Trophoblast cell (in vitro differentiated cells and primary cell): Measurements from ENCODE around the gene SCART1.

Experiments used
- DNase-seq, 2 donors: peaks; one replicate each; pipeline ENCODE4 v3.0.0-alpha.2; 2016
- H2AFZ ChIP-seq: 2 replicates; pipeline ENCODE4 v1.6.1; 2013; ENCODE audit warnings: low read length, moderate library complexity, mild to moderate bottlenecking; ENCODE audit not compliant: insufficient read depth, poor library complexity
- H2AK5ac ChIP-seq: 2 replicates; pipeline ENCODE4 v1.6.1; 2013; ENCODE audit warnings: mild to moderate bottlenecking, low read length
- H2BK120ac ChIP-seq: 2 replicates; pipeline ENCODE4 v1.6.1; 2013; ENCODE audit warnings: low read length, mild to moderate bottlenecking, moderate library complexity; ENCODE audit not compliant: insufficient read depth, poor library complexity
- H2BK12ac ChIP-seq: 2 replicates; pipeline ENCODE4 v1.6.1; 2013; ENCODE audit warnings: mild to moderate bottlenecking, low read length, moderate library complexity
- H2BK5ac ChIP-seq: 2 replicates; pipeline ENCODE4 v1.6.1; 2013; ENCODE audit warnings: low read length, low read depth, moderate library complexity, mild to moderate bottlenecking; ENCODE audit not compliant: poor library complexity
- H3K14ac ChIP-seq: 2 replicates; pipeline ENCODE4 v1.6.1; 2013; ENCODE audit warnings: mild to moderate bottlenecking, low read length
- H3K18ac ChIP-seq: 2 replicates; pipeline ENCODE4 v1.6.1; 2013; ENCODE audit warnings: mild to moderate bottlenecking, low read length
- H3K23ac ChIP-seq: 2 replicates; pipeline ENCODE4 v1.6.1; 2013; ENCODE audit warnings: low read length
- H3K27ac ChIP-seq: 2 replicates; pipeline ENCODE4 v1.5.1; 2013; ENCODE audit warnings: low read depth, mild to moderate bottlenecking, inconsistent platforms, low read length, moderate library complexity
- H3K27me3 ChIP-seq: 2 replicates; pipeline ENCODE4 v1.6.1; 2013; ENCODE audit warnings: inconsistent platforms, mild to moderate bottlenecking, low read length, moderate library complexity; ENCODE audit not compliant: insufficient read depth
- H3K36me3 ChIP-seq, 2 experiments: 1 replicate in 1 of 2; 2 replicates in 1 of 2; pipeline ENCODE4 v1.6.1; 2013; ENCODE audit warnings: low read length in 2 of 2, mild to moderate bottlenecking in 2 of 2, moderate library complexity in 1 of 2; ENCODE audit not compliant: insufficient read depth in 2 of 2, control insufficient read depth in 1 of 2
- H3K4ac ChIP-seq: 2 replicates; pipeline ENCODE4 v1.6.1; 2013; ENCODE audit warnings: low read depth, mild to moderate bottlenecking, low read length, moderate library complexity
- H3K4me1 ChIP-seq, 2 experiments: 1 replicate in 1 of 2; 2 replicates in 1 of 2; pipeline ENCODE4 v1.6.1; 2013; ENCODE audit warnings: low read length in 2 of 2, mild to moderate bottlenecking in 2 of 2, moderate library complexity in 1 of 2; ENCODE audit not compliant: insufficient read depth in 2 of 2, control insufficient read depth in 1 of 2
- H3K4me2 ChIP-seq: 2 replicates; pipeline ENCODE4 v1.6.1; 2013; ENCODE audit warnings: inconsistent platforms, mild to moderate bottlenecking, low read length, moderate library complexity
- H3K4me3 ChIP-seq: 2 replicates; pipeline ENCODE4 v1.5.1; 2013; ENCODE audit warnings: mild to moderate bottlenecking, low read depth, low read length, inconsistent platforms
- H3K79me1 ChIP-seq: one replicate; pipeline ENCODE4 v1.6.1; 2013; ENCODE audit warnings: low read length
- H3K79me2 ChIP-seq: 2 replicates; pipeline ENCODE4 v1.6.1; 2013; ENCODE audit warnings: low read length, mild to moderate bottlenecking; ENCODE audit not compliant: control insufficient read depth, insufficient read depth, poor library complexity
- H3K9ac ChIP-seq: 2 replicates; pipeline ENCODE4 v1.6.1; 2013; ENCODE audit warnings: mild to moderate bottlenecking, low read length
- H3K9me3 ChIP-seq: 2 replicates; pipeline ENCODE4 v1.6.1; 2013; ENCODE audit warnings: low read depth, mild to moderate bottlenecking, control low read depth, inconsistent platforms, low read length; ENCODE audit not compliant: insufficient read depth
- H4K12ac ChIP-seq: 2 replicates; pipeline ENCODE4 v1.6.1; 2013; ENCODE audit warnings: low read depth, mild to moderate bottlenecking, low read length, moderate library complexity
- H4K8ac ChIP-seq: 2 replicates; pipeline ENCODE4 v1.6.1; 2013; ENCODE audit warnings: low read depth, mild to moderate bottlenecking, low read length, moderate library complexity
- H4K91ac ChIP-seq: one replicate; pipeline ENCODE4 v1.6.1; 2013; ENCODE audit warnings: low read depth, mild to moderate bottlenecking, low read length, moderate library complexity
- WGBS: extraction: QIAGEN DNeasy Blood & Tissue Kit; methylation state at CpG from one replicate; pipeline ENCODE4 v1.1.7; 2013; ENCODE audit warnings: missing lambda C conversion rate; ENCODE audit not compliant: insufficient read length, insufficient coverage; ENCODE audit errors: extremely low coverage; 5-methylcytosine and 5-hydroxymethylcytosine counted together

The SCART1 gene

DNA sequence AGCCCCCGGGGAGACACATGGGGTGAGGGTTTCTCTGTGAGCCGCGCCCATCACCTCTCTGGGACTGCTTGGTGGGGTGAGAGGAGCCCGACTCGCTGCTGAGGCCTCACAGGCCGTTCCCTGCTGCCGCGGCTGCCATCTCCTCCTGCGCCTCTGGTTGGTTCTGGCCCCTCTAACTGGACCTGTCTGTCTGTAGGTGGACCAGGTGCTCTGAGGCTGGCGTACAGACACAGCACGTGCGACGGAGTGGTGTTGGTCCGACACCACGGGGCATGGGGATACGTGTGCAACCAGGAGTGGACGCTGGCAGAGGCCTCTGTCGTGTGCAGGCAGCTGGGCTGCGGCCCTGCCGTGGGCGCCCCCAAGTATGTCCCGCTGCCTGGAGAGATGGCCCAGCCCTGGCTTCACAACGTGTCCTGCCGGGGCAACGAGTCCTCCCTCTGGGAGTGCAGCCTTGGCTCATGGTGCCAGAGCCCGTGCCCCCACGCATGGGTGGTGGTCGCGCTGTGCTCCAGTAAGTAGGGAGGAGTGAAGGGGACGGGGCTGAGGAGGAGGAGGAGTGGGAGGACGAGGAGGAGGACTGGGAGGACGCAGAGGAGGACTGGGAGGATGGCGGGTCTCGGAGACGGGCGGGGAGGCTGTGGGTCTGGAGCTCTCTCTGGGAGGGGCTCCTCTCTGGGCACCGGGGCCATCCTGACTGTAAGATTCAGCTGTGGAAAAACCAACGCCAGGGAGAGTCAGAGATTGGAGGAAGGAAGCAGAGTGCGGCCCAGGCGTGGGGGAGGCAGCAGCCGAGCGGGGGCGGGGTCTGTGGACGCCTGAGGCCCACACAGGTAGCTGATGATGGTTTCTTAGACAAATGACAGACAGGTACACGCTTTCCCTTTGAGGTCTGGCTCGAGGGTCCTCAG is 2.6 kb downstream of the SCART1 start:
- no peaks in the 10 kb centered on the region for H3K79me2 ChIP-seq
- no peak overlapping the region for H4K12ac ChIP-seq
- no peak overlapping the region for H2BK120ac ChIP-seq
- peaks cover 72% of the 10 kb centered on the region for H3K9me3 ChIP-seq
- H2AFZ ChIP-seq, result no peak overlapping the region
- no peaks in the 10 kb centered on the region for H3K27me3 ChIP-seq
- no peak overlapping the region for H2BK5ac ChIP-seq
- H2AK5ac ChIP-seq, result no peak overlapping the region
- H3K27ac ChIP-seq, result no peak overlapping the region
- no peak overlapping the region for H4K91ac ChIP-seq
- H3K9ac ChIP-seq, result no peak overlapping the region
- no CpG with 5 or more reads among the region's 46 CpGs for WGBS
- no peak overlapping the region for H3K14ac ChIP-seq
- no peak overlapping the region for H3K4me2 ChIP-seq
- H3K23ac ChIP-seq, result no peak overlapping the region
- no peaks in the 10 kb centered on the region for H3K36me3 ChIP-seq
- H3K4me1 ChIP-seq, result no peaks in the 10 kb centered on the region
- no peak overlapping the region for H3K4me3 ChIP-seq
- no peak overlapping the region for H2BK12ac ChIP-seq
- no peaks in the 10 kb centered on the region for H3K79me1 ChIP-seq
- no peak overlapping the region for H4K8ac ChIP-seq
- no peak overlapping the region for H3K18ac ChIP-seq
- no peak for DNase-seq
- no peak overlapping the region for H3K4ac ChIP-seq

DNA sequence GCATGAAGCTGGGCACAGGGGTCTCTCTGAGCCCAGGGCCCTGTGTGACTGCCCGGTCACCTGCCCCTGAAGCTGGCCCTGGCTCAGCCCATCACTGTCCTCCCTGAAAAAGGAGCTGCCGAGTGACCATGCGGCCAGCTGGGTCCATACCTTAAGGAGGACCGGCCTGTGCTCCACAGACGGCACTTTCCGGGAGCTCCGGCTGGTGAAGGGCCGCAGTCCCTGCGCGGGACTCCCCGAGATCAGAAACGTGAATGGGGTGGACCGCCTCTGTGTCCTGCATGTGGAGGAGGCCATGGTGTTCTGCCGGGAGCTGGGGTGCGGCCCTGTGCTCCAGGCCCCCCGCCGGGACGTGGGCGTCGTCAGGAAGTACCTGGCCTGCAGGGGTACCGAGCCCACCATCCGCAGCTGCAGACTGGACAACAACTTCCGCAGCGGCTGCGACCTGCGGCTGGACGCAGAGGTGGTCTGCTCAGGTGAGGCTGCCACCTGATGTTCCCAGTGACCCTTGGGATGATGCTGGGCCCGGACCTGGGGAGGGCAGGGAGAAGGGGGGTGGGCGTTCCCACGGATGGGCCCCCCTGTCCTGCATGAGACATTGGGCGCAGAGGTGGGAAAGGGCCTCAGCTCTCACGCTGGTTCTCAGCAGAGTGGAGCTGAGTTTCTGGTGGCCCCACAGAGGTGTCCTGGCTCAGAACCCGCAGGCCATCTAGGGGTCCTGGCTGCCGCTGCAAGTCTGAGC is 3.5 kb downstream of the SCART1 start:
- Histone ChIP-seq H3K9ac (no peak overlapping the region), H2BK12ac (no peak overlapping the region), H3K79me2 (no peaks in the 10 kb centered on the region), H3K14ac (no peak overlapping the region), H3K79me1 (no peaks in the 10 kb centered on the region), H2BK5ac (no peak overlapping the region), H3K27me3 (no peaks in the 10 kb centered on the region), H4K8ac (no peak overlapping the region), H3K4me3 (no peak overlapping the region), H3K4me2 (no peak overlapping the region), H3K23ac (no peak overlapping the region), H2AK5ac (no peak overlapping the region), H3K36me3 (no peaks in the 10 kb centered on the region), H2BK120ac (no peak overlapping the region), H4K12ac (no peak overlapping the region), H3K9me3 (peaks cover 76% of the 10 kb centered on the region), H2AFZ (no peak overlapping the region), H3K27ac (no peak overlapping the region), H3K18ac (no peak overlapping the region), H4K91ac (no peak overlapping the region), H3K4ac (no peak overlapping the region), H3K4me1 (no peaks in the 10 kb centered on the region)
- no CpG with 5 or more reads among the region's 34 CpGs for WGBS
- no peak for DNase-seq

DNA sequence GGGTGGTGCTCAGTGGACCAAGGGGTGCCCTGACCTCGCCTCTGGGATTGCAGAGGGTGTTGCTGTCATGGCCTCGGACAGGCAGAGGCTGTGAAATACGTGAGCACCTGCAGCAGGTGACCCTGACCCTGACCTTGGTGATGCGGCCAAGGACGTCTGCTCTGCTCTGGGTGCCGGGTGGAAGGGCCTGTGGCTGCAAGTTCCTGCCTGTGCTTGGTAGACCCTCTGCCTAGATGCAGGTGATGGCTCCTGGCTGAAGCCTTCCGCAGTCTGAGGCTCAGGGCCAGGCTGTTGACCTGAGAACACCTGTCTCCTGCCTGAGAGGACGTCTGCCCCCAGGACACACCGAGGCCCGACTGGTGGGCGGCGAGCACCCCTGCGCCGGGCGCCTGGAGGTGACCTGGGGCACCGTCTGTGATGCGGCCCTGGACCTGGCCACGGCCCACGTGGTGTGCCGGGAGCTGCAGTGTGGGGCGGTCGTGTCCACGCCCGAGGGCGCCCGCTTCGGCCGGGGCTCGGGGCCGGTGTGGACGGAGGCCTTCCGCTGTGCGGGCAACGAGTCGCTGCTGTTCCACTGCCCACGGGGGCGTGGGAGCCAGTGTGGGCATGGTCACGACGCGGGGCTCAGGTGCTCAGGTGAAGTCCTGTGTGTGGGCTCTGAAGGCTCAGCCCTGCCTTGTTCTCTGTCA is 4.4 kb downstream of the SCART1 start:
- no peaks in the 10 kb centered on the region for H3K36me3 ChIP-seq
- no peak for DNase-seq
- no peaks in the 10 kb centered on the region for H3K79me2 ChIP-seq
- WGBS, result no CpG with 5 or more reads among the region's 40 CpGs
- H3K27me3 ChIP-seq, result no peaks in the 10 kb centered on the region
- H4K8ac ChIP-seq, result no peak overlapping the region
- no peak overlapping the region for H3K18ac ChIP-seq
- no peak overlapping the region for H3K14ac ChIP-seq
- H2BK12ac ChIP-seq, result no peak overlapping the region
- no peaks in the 10 kb centered on the region for H3K4me1 ChIP-seq
- no peak overlapping the region for H2BK5ac ChIP-seq
- H3K4me2 ChIP-seq, result no peak overlapping the region
- no peak overlapping the region for H2BK120ac ChIP-seq
- H2AFZ ChIP-seq, result no peak overlapping the region
- H3K27ac ChIP-seq, result no peak overlapping the region
- H3K9me3 ChIP-seq, result peaks cover 75% of the 10 kb centered on the region
- no peak overlapping the region for H3K4ac ChIP-seq
- H4K12ac ChIP-seq, result no peak overlapping the region
- no peak overlapping the region for H4K91ac ChIP-seq
- no peak overlapping the region for H3K4me3 ChIP-seq
- H3K9ac ChIP-seq, result no peak overlapping the region
- H3K23ac ChIP-seq, result no peak overlapping the region
- H3K79me1 ChIP-seq, result no peaks in the 10 kb centered on the region
- H2AK5ac ChIP-seq, result no peak overlapping the region

DNA sequence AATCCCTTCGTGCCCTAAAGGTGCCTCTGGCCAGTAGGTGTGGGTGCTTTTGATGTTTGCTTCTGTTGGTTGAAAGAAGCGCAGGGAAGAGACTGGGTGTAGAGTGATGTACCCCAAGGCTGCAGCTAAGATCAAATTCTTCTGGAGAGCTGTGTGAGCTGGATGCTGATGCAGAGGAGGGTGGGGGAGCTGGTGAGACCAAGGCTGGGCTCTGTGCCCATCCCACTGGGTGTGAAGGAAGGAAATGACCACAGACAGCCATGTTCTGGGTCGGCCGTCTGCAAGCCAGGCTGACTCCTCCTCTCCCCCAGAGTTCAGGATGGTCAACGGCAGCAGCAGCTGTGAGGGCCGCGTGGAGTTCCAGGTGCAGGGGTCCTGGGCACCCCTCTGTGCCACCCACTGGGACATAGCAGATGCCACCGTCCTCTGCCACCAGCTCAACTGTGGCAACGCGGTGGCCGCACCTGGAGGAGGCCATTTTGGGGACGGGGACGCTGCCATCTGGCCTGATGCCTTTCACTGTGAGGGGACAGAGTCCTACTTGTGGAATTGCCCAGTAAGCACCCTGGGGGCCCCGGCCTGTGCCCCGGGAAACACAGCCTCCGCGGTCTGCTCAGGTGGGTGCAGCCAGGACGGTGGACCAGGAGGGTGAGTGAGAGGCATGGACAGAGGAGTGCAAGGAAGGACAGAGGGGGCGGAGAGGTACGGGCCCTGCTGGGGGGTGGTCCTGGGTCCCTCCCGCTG is 5.1 kb downstream of the SCART1 start:
- Histone ChIP-seq H3K4me1 (no peaks in the 10 kb centered on the region), H3K4ac (no peak overlapping the region), H3K4me3 (no peak overlapping the region), H3K23ac (no peak overlapping the region), H2BK5ac (no peak overlapping the region), H3K9me3 (peaks cover 69% of the 10 kb centered on the region), H3K27ac (no peak overlapping the region), H3K27me3 (no peaks in the 10 kb centered on the region), H2AFZ (no peak overlapping the region), H2BK120ac (no peak overlapping the region), H3K79me2 (no peaks in the 10 kb centered on the region), H3K9ac (no peak overlapping the region), H4K12ac (no peak overlapping the region), H4K91ac (no peak overlapping the region), H4K8ac (no peak overlapping the region), H3K79me1 (no peaks in the 10 kb centered on the region), H2AK5ac (no peak overlapping the region), H3K36me3 (no peaks in the 10 kb centered on the region), H2BK12ac (no peak overlapping the region), H3K4me2 (no peak overlapping the region), H3K14ac (no peak overlapping the region), H3K18ac (no peak overlapping the region)
- DNase-seq, result no peak
- no CpG with 5 or more reads among the region's 21 CpGs for WGBS
